Measurements from ENCODE around the gene BZW2.

GRCh38 chr7:16671811-16672210 is 25.8 kb downstream of the BZW2 start:
- TF ChIP-seq, protein P1, sequence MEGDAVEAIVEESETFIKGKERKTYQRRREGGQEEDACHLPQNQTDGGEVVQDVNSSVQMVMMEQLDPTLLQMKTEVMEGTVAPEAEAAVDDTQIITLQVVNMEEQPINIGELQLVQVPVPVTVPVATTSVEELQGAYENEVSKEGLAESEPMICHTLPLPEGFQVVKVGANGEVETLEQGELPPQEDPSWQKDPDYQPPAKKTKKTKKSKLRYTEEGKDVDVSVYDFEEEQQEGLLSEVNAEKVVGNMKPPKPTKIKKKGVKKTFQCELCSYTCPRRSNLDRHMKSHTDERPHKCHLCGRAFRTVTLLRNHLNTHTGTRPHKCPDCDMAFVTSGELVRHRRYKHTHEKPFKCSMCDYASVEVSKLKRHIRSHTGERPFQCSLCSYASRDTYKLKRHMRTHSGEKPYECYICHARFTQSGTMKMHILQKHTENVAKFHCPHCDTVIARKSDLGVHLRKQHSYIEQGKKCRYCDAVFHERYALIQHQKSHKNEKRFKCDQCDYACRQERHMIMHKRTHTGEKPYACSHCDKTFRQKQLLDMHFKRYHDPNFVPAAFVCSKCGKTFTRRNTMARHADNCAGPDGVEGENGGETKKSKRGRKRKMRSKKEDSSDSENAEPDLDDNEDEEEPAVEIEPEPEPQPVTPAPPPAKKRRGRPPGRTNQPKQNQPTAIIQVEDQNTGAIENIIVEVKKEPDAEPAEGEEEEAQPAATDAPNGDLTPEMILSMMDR (IDR thresholded peaks at IDR 0.05) = no peak
- TF ChIP-seq EZH2 (IDR thresholded peaks at IDR 0.05) = no peak
- no peak for TF ChIP-seq EZH2phosphoT487 (IDR thresholded peaks at IDR 0.05)
